Measurements from ENCODE around the gene PDE6B. TPM values are rescaled to one million over a fixed set of nuclear protein-coding genes. Genes with fewer than 3 reads are reported as not detected.

Gene PDE6B
- polyA plus RNA-seq, 1 donor from 2014 or later = 3.2 TPM

DNA sequence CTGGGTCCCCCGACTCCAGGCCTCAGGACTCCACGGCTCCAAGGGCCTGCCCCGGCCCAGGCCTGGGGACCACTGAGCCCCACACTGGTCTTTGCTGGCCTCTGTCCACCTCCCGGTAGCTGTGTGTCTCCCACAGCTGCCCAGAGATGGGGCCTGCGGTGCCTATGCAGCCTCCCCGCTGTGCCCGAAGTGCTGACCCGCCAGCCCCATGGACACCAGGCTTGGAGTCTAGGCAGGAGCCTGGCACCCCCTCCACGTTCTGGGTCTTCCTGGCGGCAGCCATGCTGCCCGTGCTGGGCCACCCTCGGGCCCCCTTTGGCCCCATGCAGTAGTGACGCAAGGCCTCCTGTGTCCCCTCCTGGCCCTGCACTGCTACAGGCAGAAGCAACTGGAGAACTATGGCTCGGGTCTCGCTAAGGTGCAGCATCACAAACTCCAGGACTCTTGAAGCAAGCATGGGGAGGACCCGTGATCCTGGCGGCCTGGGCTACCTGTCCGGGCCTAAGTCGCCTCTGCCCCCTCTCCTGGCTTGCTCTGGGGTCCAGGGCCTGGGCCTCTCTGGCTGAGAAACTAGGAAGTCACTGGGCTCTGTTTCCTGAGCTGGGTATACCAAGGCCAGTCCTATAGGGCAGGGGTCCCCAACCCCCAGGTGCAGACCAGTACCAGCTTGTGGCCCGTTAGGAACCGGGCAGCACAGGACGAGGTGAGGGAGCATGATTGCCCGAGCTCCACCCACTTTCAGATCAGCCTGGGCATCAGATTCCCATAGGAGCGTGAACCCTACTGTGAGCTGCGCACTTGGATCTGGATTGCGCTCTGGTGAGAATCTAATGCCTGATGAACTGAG lies 49.9 kb downstream of the PDE6B start:
- H3K9me2 ChIP-seq (ENCODE audit: insufficient read depth, low read length) = no peaks in the 10 kb centered on the region
- peak overlapping the region; percentile 98 for H3K4me3 ChIP-seq (ENCODE audit: low read length)
- H3K9me3 ChIP-seq (ENCODE audit: low read length) = no peaks in the 10 kb centered on the region
- peak overlapping the region; percentile 79 for H2AFZ ChIP-seq (ENCODE audit: low read depth, low read length)
- no peaks in the 10 kb centered on the region for H3K27me3 ChIP-seq (ENCODE audit: insufficient read depth, low read depth, low read length)
- peak overlapping the region; percentile 93 for H3K4me2 ChIP-seq (ENCODE audit: low read length)
- peak overlapping the region; percentile 87 for H3K27ac ChIP-seq (ENCODE audit: low read length)
- no peaks in the 10 kb centered on the region for H3K36me3 ChIP-seq (ENCODE audit: insufficient read depth, low read length)
- no peak for TF ChIP-seq MXI1 (conservative IDR thresholded peaks at IDR 0.05; ENCODE audit: poor library complexity, severe bottlenecking)
- TF ChIP-seq RAD21 (conservative IDR thresholded peaks at IDR 0.05) = no peak
- TF ChIP-seq EP300 (conservative IDR thresholded peaks at IDR 0.05; ENCODE audit: poor library complexity, severe bottlenecking) = no peak
- no peak for TF ChIP-seq REST (IDR thresholded peaks at IDR 0.05; ENCODE audit: borderline replicate concordance)
- TF ChIP-seq TAF1 (IDR thresholded peaks at IDR 0.05; ENCODE audit: low read depth) = no peak
- TF ChIP-seq SMC3 (conservative IDR thresholded peaks at IDR 0.05; ENCODE audit: poor library complexity) = no peak
- TF ChIP-seq EZH2 (IDR thresholded peaks at IDR 0.05; ENCODE audit: borderline replicate concordance, insufficient read depth, low read length, poor library complexity, severe bottlenecking) = no peak
- TF ChIP-seq, protein P1, sequence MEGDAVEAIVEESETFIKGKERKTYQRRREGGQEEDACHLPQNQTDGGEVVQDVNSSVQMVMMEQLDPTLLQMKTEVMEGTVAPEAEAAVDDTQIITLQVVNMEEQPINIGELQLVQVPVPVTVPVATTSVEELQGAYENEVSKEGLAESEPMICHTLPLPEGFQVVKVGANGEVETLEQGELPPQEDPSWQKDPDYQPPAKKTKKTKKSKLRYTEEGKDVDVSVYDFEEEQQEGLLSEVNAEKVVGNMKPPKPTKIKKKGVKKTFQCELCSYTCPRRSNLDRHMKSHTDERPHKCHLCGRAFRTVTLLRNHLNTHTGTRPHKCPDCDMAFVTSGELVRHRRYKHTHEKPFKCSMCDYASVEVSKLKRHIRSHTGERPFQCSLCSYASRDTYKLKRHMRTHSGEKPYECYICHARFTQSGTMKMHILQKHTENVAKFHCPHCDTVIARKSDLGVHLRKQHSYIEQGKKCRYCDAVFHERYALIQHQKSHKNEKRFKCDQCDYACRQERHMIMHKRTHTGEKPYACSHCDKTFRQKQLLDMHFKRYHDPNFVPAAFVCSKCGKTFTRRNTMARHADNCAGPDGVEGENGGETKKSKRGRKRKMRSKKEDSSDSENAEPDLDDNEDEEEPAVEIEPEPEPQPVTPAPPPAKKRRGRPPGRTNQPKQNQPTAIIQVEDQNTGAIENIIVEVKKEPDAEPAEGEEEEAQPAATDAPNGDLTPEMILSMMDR (IDR thresholded peaks at IDR 0.05; ENCODE audit: poor library complexity, severe bottlenecking) = no peak
- no peak for TF ChIP-seq POLR2AphosphoS5 (IDR thresholded peaks at IDR 0.05)
- peak overlapping the region; percentile 98 for H3K9ac ChIP-seq (ENCODE audit: low read length)
- peaks cover 11% of the 10 kb centered on the region for H3K79me2 ChIP-seq (replicated peaks; ENCODE audit: insufficient read depth, low read length)
- H3F3A ChIP-seq (ENCODE audit: insufficient read depth, low read length, poor library complexity, severe bottlenecking) = no peaks in the 10 kb centered on the region
- no peaks in the 10 kb centered on the region for H4K20me1 ChIP-seq (ENCODE audit: insufficient read depth)

DNA sequence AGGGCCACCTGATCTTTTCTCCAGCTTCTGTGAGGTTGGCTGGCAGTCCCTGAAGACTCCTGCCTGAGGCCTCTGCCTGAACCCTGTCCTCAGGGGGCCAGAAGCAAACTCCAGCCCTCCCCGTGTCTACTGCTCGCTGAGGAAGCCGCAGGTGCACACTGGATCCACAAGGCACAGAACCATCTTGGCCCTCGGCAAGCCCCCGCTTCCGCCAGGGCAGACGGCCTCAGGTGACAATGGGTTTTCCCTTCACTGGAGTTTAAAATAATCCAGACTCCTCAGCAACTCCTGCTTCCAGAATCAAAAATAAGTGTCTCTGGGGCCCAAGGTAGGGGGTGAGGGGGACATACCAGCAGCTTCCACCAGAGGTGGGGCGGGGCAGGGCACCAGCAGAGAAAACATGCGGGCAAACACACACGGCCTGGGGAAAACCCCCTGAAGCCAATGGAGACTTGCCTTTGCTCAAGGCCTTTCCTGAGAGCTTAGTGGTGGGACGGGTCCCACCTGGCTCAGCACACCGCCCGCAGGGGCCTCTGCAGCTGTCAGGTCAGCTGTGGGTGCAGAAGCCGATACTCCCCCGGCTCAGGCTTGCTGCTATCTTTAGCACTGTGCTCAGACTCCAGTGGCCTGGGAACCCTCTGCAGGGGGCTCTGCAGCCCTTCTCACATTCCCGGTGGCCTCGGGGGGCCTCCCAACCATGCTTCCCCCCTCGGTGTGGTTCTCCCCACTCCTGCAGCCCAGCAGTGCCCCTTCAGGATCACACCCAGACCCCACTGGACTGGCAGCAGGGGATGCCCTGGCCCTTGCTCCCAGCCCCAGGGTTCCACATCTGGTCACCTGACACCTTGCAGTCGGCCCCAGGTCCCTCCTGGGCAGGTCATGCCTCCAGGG lies 50.9 kb downstream of the PDE6B start:
- TF ChIP-seq EP300 (conservative IDR thresholded peaks at IDR 0.05; ENCODE audit: poor library complexity, severe bottlenecking) (no peak), SMC3 (conservative IDR thresholded peaks at IDR 0.05; ENCODE audit: poor library complexity) (no peak), RAD21 (conservative IDR thresholded peaks at IDR 0.05) (no peak), EZH2 (IDR thresholded peaks at IDR 0.05; ENCODE audit: borderline replicate concordance, insufficient read depth, low read length, poor library complexity, severe bottlenecking) (no peak), REST (IDR thresholded peaks at IDR 0.05; ENCODE audit: borderline replicate concordance) (no peak), MXI1 (conservative IDR thresholded peaks at IDR 0.05; ENCODE audit: poor library complexity, severe bottlenecking) (no peak), TAF1 (IDR thresholded peaks at IDR 0.05; ENCODE audit: low read depth) (no peak), POLR2AphosphoS5 (IDR thresholded peaks at IDR 0.05) (no peak)
- TF ChIP-seq, protein P1 (IDR thresholded peaks at IDR 0.05; ENCODE audit: poor library complexity, severe bottlenecking) = no peak
- H3K79me2 ChIP-seq (replicated peaks; ENCODE audit: insufficient read depth, low read length) = peaks cover 11% of the 10 kb centered on the region
- no peaks in the 10 kb centered on the region for H3K36me3 ChIP-seq (ENCODE audit: insufficient read depth, low read length)

More for the DNA sequence above, 50.9 kb downstream of the PDE6B start:
- no peak overlapping the region for H3K27ac ChIP-seq (ENCODE audit: low read length)
- no peak overlapping the region for H3K9ac ChIP-seq (ENCODE audit: low read length)
- H3K4me3 ChIP-seq (ENCODE audit: low read length) = no peak overlapping the region
- H2AFZ ChIP-seq (ENCODE audit: low read depth, low read length) = no peak overlapping the region
- no peaks in the 10 kb centered on the region for H3K9me2 ChIP-seq (ENCODE audit: insufficient read depth, low read length)
- no peaks in the 10 kb centered on the region for H4K20me1 ChIP-seq (ENCODE audit: insufficient read depth)
- no peaks in the 10 kb centered on the region for H3K27me3 ChIP-seq (ENCODE audit: insufficient read depth, low read depth, low read length)
- no peaks in the 10 kb centered on the region for H3F3A ChIP-seq (ENCODE audit: insufficient read depth, low read length, poor library complexity, severe bottlenecking)
- H3K4me2 ChIP-seq (ENCODE audit: low read length) = no peak overlapping the region
- no peaks in the 10 kb centered on the region for H3K9me3 ChIP-seq (ENCODE audit: low read length)
